ENCODE data around the gene FOXI1. TPM values are rescaled to one million over a fixed set of nuclear protein-coding genes. Genes with fewer than 3 reads are reported as not detected.
"Not testable (repeated sequence)": the region's sequence is repeated elsewhere in the genome, so short reads cannot be mapped to it uniquely, and the experiment has no call there.

The FOXI1 gene
- total RNA-seq, 2 donors from 2014 or later: 0.25 to 0.64 TPM

DNA sequence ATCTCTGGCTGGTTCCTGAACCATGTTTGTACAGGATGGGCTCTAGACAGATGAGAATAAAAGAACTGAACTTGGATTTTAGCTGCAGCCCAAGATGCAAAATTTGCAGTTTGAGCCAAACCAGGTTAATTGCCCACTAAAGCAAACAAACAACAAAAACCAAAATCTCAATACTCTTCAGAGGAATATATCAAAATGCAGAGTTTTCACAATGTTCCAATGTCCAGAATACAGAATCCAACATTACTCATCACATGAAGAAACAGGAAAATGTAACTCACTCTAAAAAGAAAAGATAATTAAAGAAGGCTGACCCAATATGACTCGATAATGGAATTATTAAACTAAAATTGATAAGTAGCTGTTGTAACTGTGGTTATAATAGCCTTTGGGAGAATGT is 20.4 kb downstream of the FOXI1 start:
- Mint-ChIP-seq H3K27ac (no peak overlapping the region), H3K27me3 (peaks cover 19 to 72% of the 10 kb centered on the region in 2 donors), H3K9me3 (no peaks in the 10 kb centered on the region), H3K4me3 (no peak overlapping the region), H3K36me3 (peaks cover 14% of the 10 kb centered on the region), H3K4me1 (ENCODE audit: low read depth in 2 of 2) (no peaks in the 10 kb centered on the region)
- no peak for DNase-seq (ENCODE audit: low spot score)
- no peak for ATAC-seq

GRCh38 chr5:170126626-170127025 is 20.9 kb downstream of the FOXI1 start:
- ATAC-seq: no peak

DNA sequence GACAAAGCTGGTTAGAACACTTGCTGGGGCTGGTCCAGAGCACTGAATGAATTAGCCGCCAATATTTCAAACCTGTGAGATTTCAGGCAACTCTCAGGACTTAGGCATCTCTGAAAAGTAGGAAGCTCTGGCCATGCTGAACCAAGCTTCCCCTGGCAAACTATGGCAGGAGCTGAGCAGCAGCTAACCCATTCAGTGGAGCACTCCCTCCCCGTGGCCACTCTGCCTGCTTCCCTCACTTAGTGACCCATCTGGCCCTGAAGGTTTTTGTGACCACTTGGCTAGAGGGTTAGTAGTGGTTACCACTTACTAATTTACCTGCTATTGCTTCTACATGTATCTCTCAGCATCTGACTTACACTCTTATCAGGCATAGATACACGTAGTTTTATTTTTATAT is 25.5 kb downstream of the FOXI1 start:
- H3K9me3 Mint-ChIP-seq: no peaks in the 10 kb centered on the region
- H3K4me1 Mint-ChIP-seq (ENCODE audit: low read depth in 2 of 2): no peaks in the 10 kb centered on the region
- H3K27ac Mint-ChIP-seq: no peak overlapping the region
- no peak for ATAC-seq
- H3K4me3 Mint-ChIP-seq: no peak overlapping the region
- H3K36me3 Mint-ChIP-seq: peaks cover 6% of the 10 kb centered on the region
- DNase-seq (ENCODE audit: low spot score): no peak
- H3K27me3 Mint-ChIP-seq: peaks cover 24 to 77% of the 10 kb centered on the region in 2 donors

More at GRCh38 chr5:170126626-170127025, 20.9 kb downstream of the FOXI1 start:
- peaks cover 14% of the 10 kb centered on the region for H3K36me3 Mint-ChIP-seq
- no peaks in the 10 kb centered on the region for H3K9me3 Mint-ChIP-seq
- H3K4me3 Mint-ChIP-seq: no peak overlapping the region
- H3K27me3 Mint-ChIP-seq: peaks cover 18 to 73% of the 10 kb centered on the region in 2 donors
- H3K27ac Mint-ChIP-seq: no peak overlapping the region
- H3K4me1 Mint-ChIP-seq (ENCODE audit: low read depth in 2 of 2): no peaks in the 10 kb centered on the region
- no peak for DNase-seq (ENCODE audit: low spot score)

GRCh38 chr5:170132269-170132975 is 26.7 kb downstream of the FOXI1 start:
- Mint-ChIP-seq H3K27ac (no peak overlapping the region), H3K36me3 (no peaks in the 10 kb centered on the region), H3K4me1 (ENCODE audit: low read depth in 2 of 2) (no peaks in the 10 kb centered on the region), H3K4me3 (no peak overlapping the region), H3K27me3 (peaks cover 26 to 65% of the 10 kb centered on the region in 2 donors), H3K9me3 (no peaks in the 10 kb centered on the region)
- no peak for DNase-seq (ENCODE audit: low spot score)
- no peak for ATAC-seq

DNA sequence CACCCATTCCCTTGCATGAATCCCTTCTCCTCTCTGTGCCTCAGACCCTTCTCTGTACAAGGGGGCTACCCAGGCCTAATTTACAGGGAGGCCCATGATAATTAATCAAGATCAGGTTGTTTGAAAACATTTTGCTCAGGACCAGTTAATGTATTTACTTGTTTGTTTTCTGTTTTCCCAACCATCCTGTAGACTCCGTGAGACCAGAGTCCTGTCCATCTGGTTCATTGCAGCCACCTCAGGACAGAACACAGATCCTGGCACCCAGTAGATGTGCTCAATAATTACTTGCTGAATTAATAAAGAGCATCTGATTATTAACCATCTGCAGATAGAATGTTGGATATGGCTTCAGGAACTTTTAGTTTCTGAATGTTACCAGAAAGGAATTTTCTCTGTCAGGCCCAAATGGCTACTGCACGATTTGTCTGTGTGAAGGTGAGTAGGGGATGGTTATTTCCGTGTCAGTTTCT is 27.3 kb downstream of the FOXI1 start:
- peaks cover 26 to 60% of the 10 kb centered on the region in 2 donors for H3K27me3 Mint-ChIP-seq
- ATAC-seq: no peak
- no peaks in the 10 kb centered on the region for H3K4me1 Mint-ChIP-seq (ENCODE audit: low read depth in 2 of 2)
- H3K27ac Mint-ChIP-seq: no peak overlapping the region
- no peaks in the 10 kb centered on the region for H3K9me3 Mint-ChIP-seq
- no peak overlapping the region for H3K4me3 Mint-ChIP-seq
- no peak for DNase-seq (ENCODE audit: low spot score)
- no peaks in the 10 kb centered on the region for H3K36me3 Mint-ChIP-seq

- H3K4me3 Mint-ChIP-seq: no peak overlapping the region
- DNase-seq (ENCODE audit: low spot score) (no peak), ATAC-seq (no peak)
- no peak overlapping the region for H3K27ac Mint-ChIP-seq
- H3K36me3 Mint-ChIP-seq: no peaks in the 10 kb centered on the region
- H3K4me1 Mint-ChIP-seq (ENCODE audit: low read depth in 2 of 2): no peaks in the 10 kb centered on the region
- peaks cover 16 to 35% of the 10 kb centered on the region in 2 donors for H3K27me3 Mint-ChIP-seq
- no peaks in the 10 kb centered on the region for H3K9me3 Mint-ChIP-seq
Measured at GRCh38 chr5:170135796-170136490, 30.2 kb downstream of the FOXI1 start.

GRCh38 chr5:170136506-170136905 is 30.8 kb downstream of the FOXI1 start:
- H3K36me3 Mint-ChIP-seq: no peaks in the 10 kb centered on the region
- H3K27ac Mint-ChIP-seq: no peak overlapping the region
- no peak for DNase-seq (ENCODE audit: low spot score)
- no peak overlapping the region for H3K4me3 Mint-ChIP-seq
- ATAC-seq: no peak
- peaks cover 16 to 33% of the 10 kb centered on the region in 2 donors for H3K27me3 Mint-ChIP-seq
- peaks cover 0 to 2% of the 10 kb centered on the region in 2 donors for H3K4me1 Mint-ChIP-seq (ENCODE audit: low read depth in 2 of 2)
- no peaks in the 10 kb centered on the region for H3K9me3 Mint-ChIP-seq

- H3K4me3 Mint-ChIP-seq: no peak overlapping the region
- no peak overlapping the region for H3K27ac Mint-ChIP-seq
- H3K36me3 Mint-ChIP-seq: no peaks in the 10 kb centered on the region
Measured at GRCh38 chr5:170137694-170138214, 32.1 kb downstream of the FOXI1 start.

GRCh38 chr5:170138273-170138672 is 32.6 kb downstream of the FOXI1 start:
- ATAC-seq: no peak
- H3K36me3 Mint-ChIP-seq: no peaks in the 10 kb centered on the region
- no peak overlapping the region for H3K4me3 Mint-ChIP-seq
- H3K9me3 Mint-ChIP-seq: no peaks in the 10 kb centered on the region
- H3K27ac Mint-ChIP-seq: no peak overlapping the region
- DNase-seq (ENCODE audit: low spot score): no peak
- H3K27me3 Mint-ChIP-seq: peaks cover 15 to 24% of the 10 kb centered on the region in 2 donors
- H3K4me1 Mint-ChIP-seq (ENCODE audit: low read depth in 2 of 2): peaks cover 0 to 2% of the 10 kb centered on the region in 2 donors

More at GRCh38 chr5:170137694-170138214, 32.1 kb downstream of the FOXI1 start:
- Mint-ChIP-seq H3K4me1 (ENCODE audit: low read depth in 2 of 2) (peaks cover 0 to 2% of the 10 kb centered on the region in 2 donors), H3K27me3 (peaks cover 12 to 26% of the 10 kb centered on the region in 2 donors), H3K9me3 (no peaks in the 10 kb centered on the region)
- DNase-seq (ENCODE audit: low spot score): no peak
- no peak for ATAC-seq

DNA sequence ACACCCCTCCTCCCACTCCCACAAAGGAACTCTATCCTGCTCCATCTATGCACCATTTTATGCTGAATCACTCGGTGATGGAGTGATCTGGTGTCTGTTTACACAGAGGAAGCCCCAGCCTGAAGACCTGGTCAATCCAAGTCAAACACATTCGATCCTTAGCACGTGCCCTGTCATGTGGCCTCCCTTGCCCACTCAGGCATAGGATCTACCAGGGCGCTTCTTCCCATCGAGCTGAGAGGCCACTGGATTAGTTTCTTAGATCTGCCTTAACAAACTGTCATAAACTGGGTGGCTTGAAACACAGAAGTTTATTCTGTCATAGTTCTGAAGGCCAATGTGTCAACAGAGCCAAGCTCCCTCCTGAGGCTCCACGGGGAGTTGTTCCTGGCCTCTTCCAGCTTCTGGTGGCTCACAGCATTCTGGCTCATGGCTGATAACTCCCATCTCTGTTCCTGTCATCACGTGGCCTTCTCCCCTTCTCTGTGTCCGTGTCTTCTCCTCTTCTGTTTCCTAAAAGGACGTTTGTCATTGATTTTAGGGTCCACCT is 34.2 kb downstream of the FOXI1 start:
- Mint-ChIP-seq H3K36me3 (no peaks in the 10 kb centered on the region), H3K27me3 (peaks cover 5 to 10% of the 10 kb centered on the region in 2 donors), H3K9me3 (no peaks in the 10 kb centered on the region), H3K27ac (no peak overlapping the region), H3K4me1 (ENCODE audit: low read depth in 2 of 2) (peaks cover 0 to 2% of the 10 kb centered on the region in 2 donors), H3K4me3 (no peak overlapping the region)
- DNase-seq (ENCODE audit: low spot score): no peak
- ATAC-seq: no peak

GRCh38 chr5:170141196-170141595 is 35.5 kb downstream of the FOXI1 start:
- not testable (repeated sequence) for H3K9me3 Mint-ChIP-seq; H3K27me3 Mint-ChIP-seq; H3K36me3 Mint-ChIP-seq; H3K4me3 Mint-ChIP-seq; DNase-seq (ENCODE audit: low spot score); ATAC-seq; H3K27ac Mint-ChIP-seq; H3K4me1 Mint-ChIP-seq (ENCODE audit: low read depth in 2 of 2)

DNA sequence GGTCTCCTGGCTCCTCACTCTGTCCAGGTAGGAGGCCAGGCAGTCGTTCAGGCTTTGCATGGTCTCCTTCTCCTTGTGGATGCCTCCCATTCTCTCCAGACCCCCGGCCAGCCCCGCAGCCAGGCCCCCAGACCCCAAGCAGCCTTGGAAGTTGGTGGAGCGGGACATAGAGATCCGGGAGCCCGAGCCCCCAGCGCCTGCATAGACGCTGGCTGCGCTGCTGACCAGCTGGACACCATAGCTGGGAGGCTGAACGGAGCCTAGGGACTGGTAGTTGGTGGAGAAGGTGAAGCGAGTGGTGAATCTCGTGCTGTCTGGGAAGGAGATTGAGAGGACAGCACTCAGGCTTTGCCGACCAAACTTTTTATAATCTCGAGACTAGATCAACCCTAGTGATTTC is 35.9 kb downstream of the FOXI1 start:
- Mint-ChIP-seq H3K9me3 (no peaks in the 10 kb centered on the region), H3K27me3 (peaks cover 2 to 5% of the 10 kb centered on the region in 2 donors), H3K27ac (no peak overlapping the region), H3K4me1 (ENCODE audit: low read depth in 2 of 2) (peaks cover 0 to 2% of the 10 kb centered on the region in 2 donors), H3K4me3 (no peak overlapping the region), H3K36me3 (no peaks in the 10 kb centered on the region)
- DNase-seq (ENCODE audit: low spot score) (no peak), ATAC-seq (no peak)

GRCh38 chr5:170142196-170142595 is 36.5 kb downstream of the FOXI1 start:
- H3K27ac Mint-ChIP-seq: no peak overlapping the region
- no peak for ATAC-seq
- no peaks in the 10 kb centered on the region for H3K9me3 Mint-ChIP-seq
- DNase-seq (ENCODE audit: low spot score): no peak
- H3K4me3 Mint-ChIP-seq: no peak overlapping the region
- H3K27me3 Mint-ChIP-seq: peaks cover 3 to 7% of the 10 kb centered on the region in 2 donors
- no peaks in the 10 kb centered on the region for H3K36me3 Mint-ChIP-seq
- peaks cover 0 to 2% of the 10 kb centered on the region in 2 donors for H3K4me1 Mint-ChIP-seq (ENCODE audit: low read depth in 2 of 2)

GRCh38 chr5:170143091-170143490 is 37.4 kb downstream of the FOXI1 start:
- H3K27ac Mint-ChIP-seq: no peak overlapping the region
- DNase-seq (ENCODE audit: low spot score) (no peak), ATAC-seq (no peak)
- no peaks in the 10 kb centered on the region for H3K36me3 Mint-ChIP-seq
- no peaks in the 10 kb centered on the region for H3K9me3 Mint-ChIP-seq
- H3K4me1 Mint-ChIP-seq (ENCODE audit: low read depth in 2 of 2): peaks cover 0 to 2% of the 10 kb centered on the region in 2 donors
- H3K27me3 Mint-ChIP-seq: peaks cover 9 to 15% of the 10 kb centered on the region in 2 donors
- H3K4me3 Mint-ChIP-seq: no peak overlapping the region

Measured in natural killer cell treated with Interleukin-12 subunit alpha and Interleukin-12 subunit beta and Interleukin-15 and Interleukin-18, amount 100 ng/mL, for 72 hours (primary cell).